Left lung (tissue), 10 donors: Measurements from ENCODE around the gene FBXO24. TPM values are rescaled to one million over a fixed set of nuclear protein-coding genes. Genes with fewer than 3 reads are reported as not detected.
A peak's percentile ranks its signal among the peaks of the same experiment; 100 is the strongest.

Experiments used
- ATAC-seq: fragments of 200-7000 bp; cut with Tn5 transposase; one replicate; pipeline ENCODE4 v1.9.1; 2020; ENCODE audit warnings: moderate library complexity
- DNase-seq, 4 donors: peaks; one replicate each; pipeline ENCODE4 v3.0.0-alpha.2; 2013 to 2020
- H3K27ac ChIP-seq, 2 donors: fragments of 200-600 bp; sonication (generic) in 1 of 2; one replicate each; pipeline versions ENCODE4 v1.5.0 to v1.8.0; 2020 to 2021
- H3K27me3 ChIP-seq, 2 donors: fragments of 200-600 bp; sonication (generic) in 1 of 2; one replicate each; pipeline versions ENCODE4 v1.5.0 to v1.8.0; 2020 to 2021
- H3K36me3 ChIP-seq, 2 donors: fragments of 200-600 bp; sonication (generic) in 1 of 2; one replicate each; pipeline versions ENCODE4 v1.5.0 to v1.8.0; 2020 to 2021
- H3K4me1 ChIP-seq, 2 donors: fragments of 200-600 bp; one replicate each; pipeline ENCODE4 v1.8.0; 2021
- H3K4me3 ChIP-seq, 2 donors: fragments of 200-600 bp; sonication (generic) in 1 of 2; one replicate each; pipeline versions ENCODE4 v1.5.0 to v1.8.0; 2020 to 2021; ENCODE audit warnings: mild to moderate bottlenecking in 1 of 2
- H3K9me3 ChIP-seq, 2 donors: fragments of 200-600 bp; sonication (generic) in 1 of 2; one replicate each; pipeline versions ENCODE4 v1.5.0 to v1.8.0; 2020 to 2021
- intact Hi-C, 2 donors: fragments of 100-400 bp; cut with DNase I; formaldehyde crosslinking; loops; one replicate each; pipeline versions ENCODE4 v1.11.2 to v1.14.2; 2022
- polyA plus RNA-seq, 6 donors: library from polyadenylated mRNA; unstranded; fragments of 120-200 nt; gene quantifications; one replicate each; pipeline ENCODE4 v1.2.1, GENCODE V29; 2013; ENCODE audit not compliant: insufficient read length in 6 of 6
- total RNA-seq, 2 donors: library from RNA; stranded (reverse); fragmentation: NEBNext Ultra II Directional; extraction: Animal tissue kit (Norgen Biotek cat#: 25700); gene quantifications; one replicate each; pipeline ENCODE4 v1.2.1, GENCODE V29; 2021
- TF ChIP-seq, protein P1 (sequence below), 2 donors: fragments of 200-600 bp; sonication (generic) in 1 of 2; IDR thresholded peaks; one replicate each; pipeline versions ENCODE4 v1.5.0 to v1.8.0; 2021; ENCODE audit warnings: antibody characterized with exemption in 2 of 2
- donor health status: DM: no; HTN: yes; CAD: no.
- donor health status: DM: no; HTN: no; CAD: no.

FBXO24 gene
- total and polyA plus RNA-seq, 8 donors = 0.37 to 5.5 (median 4.7) TPM

DNA sequence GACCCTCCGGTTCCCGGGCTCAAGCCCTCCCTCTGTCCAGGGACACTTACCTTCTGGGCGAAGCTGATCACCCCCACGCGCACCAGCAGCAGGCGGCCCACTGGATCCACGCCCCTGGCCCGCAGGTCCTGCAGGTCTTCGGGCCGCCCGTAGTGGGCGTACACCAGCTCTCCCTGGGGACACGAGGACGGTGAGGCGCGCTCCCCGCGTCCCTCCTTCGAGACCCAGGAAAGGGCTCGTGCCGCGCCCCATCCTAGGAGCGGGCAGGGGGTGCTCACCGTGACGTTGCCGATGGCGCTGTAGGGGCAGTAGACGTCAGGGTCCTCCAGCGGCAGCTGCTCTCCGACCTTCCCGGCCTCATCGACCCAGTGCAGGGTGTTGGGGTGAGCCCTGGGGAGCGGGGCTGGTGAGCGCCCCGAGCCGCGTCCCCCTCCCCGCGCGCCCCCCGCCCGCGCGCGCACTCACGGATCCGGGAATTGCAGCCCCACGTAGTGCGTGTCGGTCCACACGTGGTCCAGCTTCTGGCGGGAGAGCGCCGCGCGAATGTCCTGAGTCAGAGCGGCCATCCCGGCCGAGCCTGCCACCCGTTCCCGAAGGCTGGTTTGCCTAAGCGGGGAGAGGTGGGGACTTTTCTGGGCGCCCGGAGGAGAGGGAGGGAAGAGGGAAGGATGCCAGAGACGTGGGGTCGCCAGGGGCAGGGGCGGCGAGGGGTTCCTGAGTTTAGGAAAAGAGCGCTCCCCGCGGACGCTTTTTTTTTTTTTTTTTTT lies 47.0 kb downstream of the FBXO24 start:
- H3K27me3 ChIP-seq = peaks cover 0 to 33% of the 10 kb centered on the region in 2 donors
- H3K4me1 ChIP-seq = peaks cover 4 to 7% of the 10 kb centered on the region in 2 donors
- intact Hi-C loops = no loop called here
- no peaks in the 10 kb centered on the region for H3K36me3 ChIP-seq
- DNase-seq (peak in 3 of 4 donors; percentile 51 to 89 (median 52)), ATAC-seq (peak; percentile 87)
- TF ChIP-seq, protein P1, sequence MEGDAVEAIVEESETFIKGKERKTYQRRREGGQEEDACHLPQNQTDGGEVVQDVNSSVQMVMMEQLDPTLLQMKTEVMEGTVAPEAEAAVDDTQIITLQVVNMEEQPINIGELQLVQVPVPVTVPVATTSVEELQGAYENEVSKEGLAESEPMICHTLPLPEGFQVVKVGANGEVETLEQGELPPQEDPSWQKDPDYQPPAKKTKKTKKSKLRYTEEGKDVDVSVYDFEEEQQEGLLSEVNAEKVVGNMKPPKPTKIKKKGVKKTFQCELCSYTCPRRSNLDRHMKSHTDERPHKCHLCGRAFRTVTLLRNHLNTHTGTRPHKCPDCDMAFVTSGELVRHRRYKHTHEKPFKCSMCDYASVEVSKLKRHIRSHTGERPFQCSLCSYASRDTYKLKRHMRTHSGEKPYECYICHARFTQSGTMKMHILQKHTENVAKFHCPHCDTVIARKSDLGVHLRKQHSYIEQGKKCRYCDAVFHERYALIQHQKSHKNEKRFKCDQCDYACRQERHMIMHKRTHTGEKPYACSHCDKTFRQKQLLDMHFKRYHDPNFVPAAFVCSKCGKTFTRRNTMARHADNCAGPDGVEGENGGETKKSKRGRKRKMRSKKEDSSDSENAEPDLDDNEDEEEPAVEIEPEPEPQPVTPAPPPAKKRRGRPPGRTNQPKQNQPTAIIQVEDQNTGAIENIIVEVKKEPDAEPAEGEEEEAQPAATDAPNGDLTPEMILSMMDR (IDR thresholded peaks at IDR 0.05) = peak in 1 of 2 donors; percentile 23
- no peaks in the 10 kb centered on the region for H3K9me3 ChIP-seq
- H3K27ac ChIP-seq = no peak overlapping the region
- peak overlapping the region; percentile 35 to 52 for H3K4me3 ChIP-seq

DNA sequence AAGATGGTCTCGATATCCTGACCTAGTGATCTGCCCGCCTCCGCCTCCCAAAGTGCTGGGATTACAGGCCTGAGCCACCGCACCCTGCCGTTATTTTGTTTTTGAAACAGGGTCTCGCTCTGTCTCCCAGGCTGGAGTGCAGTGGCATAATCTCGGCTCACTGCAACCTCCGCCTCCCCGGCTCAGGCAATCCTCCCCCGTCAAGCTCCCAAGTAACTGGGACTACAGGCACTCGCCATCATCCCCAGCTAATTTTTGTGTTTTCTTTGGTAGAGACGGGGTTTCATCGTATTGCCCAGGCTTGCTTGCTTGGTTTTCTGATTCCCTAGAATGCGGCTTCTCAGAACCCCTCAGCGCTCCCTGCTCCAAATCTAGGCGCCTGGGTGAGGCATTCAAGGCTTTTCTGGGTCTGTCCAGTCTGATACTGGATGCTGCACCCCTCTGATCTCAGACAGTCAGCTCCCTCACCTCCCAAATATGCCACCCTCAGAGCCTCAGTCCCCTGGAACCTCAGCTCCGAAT lies 53.9 kb downstream of the FBXO24 start:
- intact Hi-C loops = no loop called here
- Histone ChIP-seq H3K4me1 (no peaks in the 10 kb centered on the region), H3K9me3 (no peaks in the 10 kb centered on the region), H3K27me3 (peaks cover 0 to 48% of the 10 kb centered on the region in 2 donors), H3K4me3 (no peak overlapping the region), H3K27ac (no peak overlapping the region), H3K36me3 (no peaks in the 10 kb centered on the region)
- TF ChIP-seq, protein P1 (IDR thresholded peaks at IDR 0.05) = no peak
- DNase-seq (no peak), ATAC-seq (no peak)

DNA sequence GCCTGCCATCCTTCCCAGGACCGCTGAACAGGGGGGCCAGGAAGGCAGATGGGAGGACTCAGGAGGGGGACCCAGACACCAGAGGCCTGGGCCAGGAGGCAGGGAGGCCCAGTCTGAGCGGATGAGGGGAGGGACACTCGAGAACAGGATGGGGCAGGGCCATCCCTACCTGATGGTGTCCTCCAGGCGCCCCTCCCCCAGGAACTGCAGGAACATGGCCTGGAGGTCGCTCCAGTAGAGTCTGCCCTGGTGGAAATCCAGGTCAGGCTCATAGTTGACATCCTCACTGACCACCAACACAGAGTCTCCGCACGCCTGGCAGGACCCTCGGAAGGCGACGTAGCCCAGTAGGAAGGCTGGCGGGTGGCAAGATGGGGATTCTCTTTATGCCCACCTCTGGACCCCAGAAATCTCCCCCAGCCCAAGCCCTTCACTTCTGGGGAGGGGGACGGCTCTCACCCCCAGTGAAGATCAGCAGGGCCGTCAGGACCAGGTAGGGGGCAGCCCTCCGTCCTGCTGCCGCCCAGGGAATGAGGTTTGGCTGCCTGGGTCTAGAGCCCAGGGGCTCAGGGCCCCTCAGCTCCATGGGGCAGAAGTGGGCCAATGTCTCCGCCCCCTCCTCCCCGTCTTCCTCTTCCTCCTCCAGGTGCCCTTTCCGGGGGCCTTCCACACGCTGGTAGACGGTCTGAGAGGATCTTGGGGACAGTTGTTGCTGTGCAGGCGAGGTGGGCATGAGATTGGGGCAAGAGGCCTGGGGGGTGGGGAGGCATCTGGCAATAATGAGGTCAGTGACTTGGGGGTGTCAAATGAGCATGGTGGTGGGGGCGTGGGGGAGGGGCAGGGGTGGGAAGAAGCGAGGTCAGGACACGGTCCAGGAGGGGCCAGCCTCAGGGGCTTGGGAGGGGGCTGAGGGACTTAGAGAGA lies 54.7 kb downstream of the FBXO24 start:
- H3K36me3 ChIP-seq = no peaks in the 10 kb centered on the region
- no peaks in the 10 kb centered on the region for H3K9me3 ChIP-seq
- no peak overlapping the region for H3K27ac ChIP-seq
- DNase-seq = no peak
- ATAC-seq = no peak
- TF ChIP-seq, protein P1 (IDR thresholded peaks at IDR 0.05) = no peak
- no peak overlapping the region for H3K4me3 ChIP-seq
- intact Hi-C loops = no loop called here
- H3K4me1 ChIP-seq = no peaks in the 10 kb centered on the region
- H3K27me3 ChIP-seq = peaks cover 0 to 51% of the 10 kb centered on the region in 2 donors

DNA sequence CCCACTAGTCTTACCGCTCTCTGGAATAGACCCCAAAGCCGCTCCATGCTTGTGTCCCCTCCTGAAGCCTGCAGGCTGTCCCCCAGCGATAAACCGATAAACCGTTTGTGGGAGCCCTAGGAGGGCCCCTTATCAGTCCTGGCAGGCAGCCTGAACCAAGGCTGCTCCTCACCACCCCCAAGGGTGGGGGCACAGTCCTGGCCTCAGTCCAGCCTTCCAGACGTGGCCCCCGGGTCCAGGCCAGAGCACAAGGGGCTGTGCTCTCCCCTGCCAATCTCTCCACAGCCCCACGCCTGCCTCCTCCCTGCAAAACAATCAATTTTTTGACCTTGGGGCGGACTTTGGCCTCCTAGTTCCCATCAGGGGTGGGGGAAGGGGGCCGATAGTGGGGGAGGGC lies 55.3 kb downstream of the FBXO24 start, which contains the start of gene TFR2:
TFR2 (minus strand) TSS at position 90 of the 397 bp plus-strand sequence; CDS start at position 47, 43 bp downstream.
- Histone ChIP-seq H3K27ac (no peak within 1 kb of the TSS), H3K27me3 (peaks cover 0 to 58% of the 10 kb centered on the region in 2 donors), H3K4me3 (no peak within 1 kb of the TSS), H3K4me1 (no peaks in the 10 kb centered on the region), H3K36me3 (no peaks in the 10 kb centered on the region), H3K9me3 (no peaks in the 10 kb centered on the region)
- intact Hi-C loops = no loop called here
- DNase-seq (no peak), ATAC-seq (no peak)
- TF ChIP-seq, protein P1 (IDR thresholded peaks at IDR 0.05) = no peak
